ENCODE measurements around the gene TBX4. TPM values are rescaled to one million over a fixed set of nuclear protein-coding genes. Genes with fewer than 3 reads are reported as not detected.

The TBX4 gene
- total RNA-seq, 4 donors from 2014 or later = 1.1 to 4.7 TPM; not detected in 2

GRCh38 chr17:61492759-61493526 lies 40.7 kb downstream of the TBX4 start:
- TF ChIP-seq CTCF (IDR thresholded peaks at IDR 0.05; ENCODE audit: low read depth) = no peak

GRCh38 chr17:61494325-61495160 lies 42.3 kb downstream of the TBX4 start:
- TF ChIP-seq CTCF (IDR thresholded peaks at IDR 0.05; ENCODE audit: low read depth) = peak; percentile 40

- no peak for TF ChIP-seq CTCF (IDR thresholded peaks at IDR 0.05; ENCODE audit: low read depth)
Observed at GRCh38 chr17:61495161-61495857, 43.1 kb downstream of the TBX4 start.

- peak; percentile 93 for TF ChIP-seq CTCF (IDR thresholded peaks at IDR 0.05; ENCODE audit: low read depth)
Observed at GRCh38 chr17:61496174-61496956, 44.1 kb downstream of the TBX4 start.

GRCh38 chr17:61496957-61497653 lies 44.9 kb downstream of the TBX4 start:
- no peak for TF ChIP-seq CTCF (IDR thresholded peaks at IDR 0.05; ENCODE audit: low read depth)
